ENCODE results near the gene ALDH3A1.

Gene ALDH3A1

DNA sequence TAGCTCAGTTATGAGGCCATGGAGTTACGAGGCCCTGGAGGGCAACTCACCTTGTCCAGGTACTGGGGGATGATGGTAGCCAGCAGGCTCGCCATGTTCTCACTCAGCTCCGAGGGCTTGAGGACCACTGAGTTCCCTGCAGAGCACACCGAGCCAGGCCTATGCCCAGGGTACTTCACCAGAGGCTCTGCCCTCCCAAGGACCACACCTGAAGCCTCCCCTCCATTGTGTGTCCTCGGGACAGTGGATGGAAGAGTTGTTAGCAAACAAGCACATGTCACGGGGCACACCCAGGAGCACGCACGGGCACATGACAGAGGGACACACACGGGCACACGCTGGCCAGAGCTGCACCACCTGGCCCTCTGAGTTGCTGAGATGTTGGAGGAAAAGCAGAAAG is 5.6 kb downstream of the ALDH3A1 start:
- no peak for DNase-seq (ENCODE audit: low read depth in 1 of 2, low spot score in 1 of 2)

DNA sequence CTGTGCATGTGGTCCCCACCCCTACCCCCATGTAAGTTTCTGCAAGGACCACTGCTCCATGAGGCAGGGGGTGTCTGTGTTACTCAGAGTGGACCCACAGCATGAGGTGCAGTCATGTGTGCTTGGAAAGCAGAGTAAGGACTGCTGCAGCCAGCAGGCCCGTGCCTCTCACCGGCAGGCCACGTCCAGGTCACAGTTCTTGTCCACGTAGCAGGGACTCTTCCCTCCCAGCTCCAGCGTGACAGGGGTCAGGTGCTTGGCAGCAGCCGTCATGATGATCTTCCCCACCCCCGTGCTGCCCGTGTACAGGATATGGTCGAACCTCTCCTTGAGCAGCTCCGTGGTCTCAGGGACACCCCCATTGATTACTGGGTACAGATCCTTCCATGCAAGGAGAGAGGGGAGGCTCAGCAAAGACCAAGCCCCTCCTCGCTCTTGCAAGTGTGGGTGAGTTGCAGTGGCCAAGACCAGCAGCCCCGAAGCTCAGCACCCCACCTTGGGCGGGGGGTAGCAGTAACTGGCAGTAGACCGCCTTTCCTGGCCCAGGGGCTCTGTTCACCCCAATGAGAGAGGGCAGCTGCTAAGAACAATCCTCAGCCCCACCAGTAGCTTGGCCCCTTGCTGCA is 6.2 kb downstream of the ALDH3A1 start:
- DNase-seq (ENCODE audit: low read depth in 1 of 2, low spot score in 1 of 2): no peak

DNA sequence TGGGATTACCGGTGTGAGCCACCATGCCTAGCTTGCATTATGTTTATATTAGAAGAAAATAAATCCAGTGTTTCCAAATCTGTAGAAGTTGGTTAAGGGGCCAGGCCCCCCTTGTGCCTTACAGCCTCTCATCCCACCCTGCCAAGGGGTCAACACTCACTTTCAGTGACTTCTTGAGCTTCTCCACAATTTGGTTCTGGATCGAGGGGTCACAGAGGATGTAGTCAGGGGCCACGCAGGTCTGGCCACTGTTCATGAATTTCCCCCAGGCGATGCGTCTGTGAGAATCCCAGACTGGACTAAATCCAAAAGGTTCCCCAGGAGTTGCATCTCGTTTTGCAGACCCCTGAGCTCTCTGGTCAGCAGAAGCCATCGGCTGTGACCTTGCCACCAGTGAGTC is 7.2 kb downstream of the ALDH3A1 start:
- no peak for DNase-seq (ENCODE audit: low read depth in 1 of 2, low spot score in 1 of 2)

DNA sequence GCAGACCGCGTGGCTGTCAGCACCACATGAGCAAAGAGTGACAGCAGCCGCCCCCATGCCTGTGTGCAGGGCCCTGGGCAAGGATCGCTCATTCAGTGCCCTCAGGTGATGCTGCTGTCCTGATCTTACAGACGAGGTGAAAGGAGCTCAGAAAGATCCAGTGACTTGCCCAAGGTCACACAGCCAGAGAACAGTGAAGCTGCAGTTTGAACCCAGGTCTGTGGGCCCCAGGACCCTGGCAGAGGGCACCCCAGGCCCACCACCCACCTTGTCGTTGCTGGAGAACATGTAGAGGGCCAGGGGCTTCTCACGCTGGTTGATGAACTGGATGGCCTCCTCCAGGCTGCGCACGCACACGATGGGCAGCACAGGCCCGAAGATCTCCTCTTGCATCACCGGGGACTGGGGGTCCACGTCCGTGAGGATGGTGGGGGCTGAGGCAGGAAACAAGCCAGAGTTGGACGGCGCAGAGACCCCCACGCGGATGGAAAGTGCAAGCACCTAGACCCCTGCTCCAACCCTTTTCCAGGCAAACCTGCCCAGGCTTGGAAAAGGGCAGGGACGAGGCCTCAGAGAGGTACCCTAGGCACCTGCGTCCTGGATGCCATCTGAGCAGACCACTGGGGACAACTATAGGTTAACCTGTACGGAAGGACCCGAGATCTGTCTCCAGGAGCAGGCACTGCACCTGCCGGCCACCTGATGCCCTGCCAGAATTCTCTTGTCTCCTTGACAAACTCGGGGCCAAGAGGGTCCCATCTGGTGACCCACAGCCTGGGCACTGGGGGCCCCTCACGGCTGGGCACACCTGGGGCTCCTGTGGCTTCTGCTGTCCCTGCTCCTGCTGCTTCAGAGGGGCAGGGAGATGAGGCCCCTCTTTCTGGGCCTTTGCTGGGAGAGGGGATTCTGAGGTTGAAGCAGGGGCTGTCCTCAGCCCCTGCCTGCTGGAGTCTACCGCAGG is 8.6 kb downstream of the ALDH3A1 start:
- DNase-seq (ENCODE audit: low read depth in 1 of 2, low spot score in 1 of 2): no peak

DNA sequence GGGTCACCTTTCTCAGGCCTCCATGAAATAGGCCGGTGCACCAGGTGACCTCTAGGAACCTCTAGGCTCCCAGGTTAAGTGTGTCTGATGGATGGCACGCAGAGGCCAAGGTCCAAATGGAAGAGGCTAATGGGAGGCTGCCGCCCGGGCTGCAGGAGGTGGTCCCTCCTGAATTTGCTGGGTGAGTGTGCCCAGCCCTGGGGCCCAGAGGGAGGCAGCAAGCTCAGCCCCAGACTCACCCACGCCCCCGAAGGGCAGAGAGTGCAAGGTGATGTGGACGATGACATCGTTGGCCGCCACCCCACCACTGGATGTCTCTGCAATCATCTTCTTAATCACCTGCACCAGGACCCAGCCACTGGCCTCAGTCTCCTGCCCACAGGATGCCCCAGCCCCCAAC is 9.3 kb downstream of the ALDH3A1 start:
- DNase-seq (ENCODE audit: low read depth in 1 of 2, low spot score in 1 of 2): no peak

DNA sequence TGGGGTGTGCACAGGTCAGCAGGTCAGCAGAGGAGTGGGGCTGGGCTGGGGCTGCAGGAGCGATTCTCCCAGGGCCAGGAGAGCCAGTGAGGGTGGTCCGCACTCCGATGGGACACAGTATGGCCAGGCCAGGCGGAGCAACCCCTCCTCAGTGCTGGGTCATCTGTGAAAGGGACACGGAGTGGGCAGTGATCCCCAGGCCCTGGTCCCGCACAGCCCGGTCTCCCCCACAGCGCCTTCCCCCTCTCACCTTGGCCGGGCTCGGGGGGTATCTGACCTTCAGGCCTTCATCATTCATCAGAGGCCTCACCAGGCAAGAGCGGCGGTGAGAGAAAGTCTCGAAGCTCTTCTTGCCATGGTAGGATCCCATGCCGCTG is 10.0 kb downstream of the ALDH3A1 start:
- DNase-seq (ENCODE audit: low read depth in 1 of 2, low spot score in 1 of 2): no peak

DNA sequence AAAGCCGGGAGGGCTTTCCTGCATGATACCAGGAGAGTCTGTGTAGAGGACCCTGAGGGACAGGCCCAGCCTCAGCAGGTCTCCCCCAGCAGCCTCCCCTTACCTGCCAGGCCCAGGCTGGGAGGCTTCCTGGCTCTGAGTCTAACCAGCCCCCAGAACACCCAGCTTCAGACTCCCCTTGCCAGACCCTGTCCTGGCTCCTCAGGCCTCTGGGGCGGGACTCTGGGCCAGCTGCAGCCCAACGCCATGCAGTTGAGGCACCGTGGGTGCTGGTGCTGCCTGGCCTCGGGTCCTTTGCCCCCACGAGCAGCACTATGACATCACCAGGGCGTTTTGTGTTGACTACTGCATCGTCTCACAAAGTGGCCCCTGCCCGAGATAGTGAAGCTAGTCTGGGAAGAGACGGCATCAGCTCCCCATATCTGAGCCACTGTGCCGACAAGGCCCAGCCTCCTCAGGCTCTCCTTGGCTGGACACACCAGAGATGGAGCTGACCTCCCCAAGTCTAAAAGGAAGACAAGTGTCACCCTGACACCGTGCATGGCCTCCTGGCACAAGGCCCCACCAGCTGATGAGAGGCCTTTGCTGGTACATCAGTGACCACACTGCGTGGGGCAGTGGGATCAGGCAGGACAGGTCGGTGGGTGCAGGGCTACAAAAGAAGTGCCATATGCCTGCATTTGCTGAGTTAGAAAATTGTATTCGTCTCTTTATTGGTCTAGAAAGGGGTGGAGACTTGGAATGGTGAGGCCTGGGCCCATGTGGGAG is 10.6 kb downstream of the ALDH3A1 start:
- DNase-seq (ENCODE audit: low read depth in 1 of 2, low spot score in 1 of 2): no peak

DNA sequence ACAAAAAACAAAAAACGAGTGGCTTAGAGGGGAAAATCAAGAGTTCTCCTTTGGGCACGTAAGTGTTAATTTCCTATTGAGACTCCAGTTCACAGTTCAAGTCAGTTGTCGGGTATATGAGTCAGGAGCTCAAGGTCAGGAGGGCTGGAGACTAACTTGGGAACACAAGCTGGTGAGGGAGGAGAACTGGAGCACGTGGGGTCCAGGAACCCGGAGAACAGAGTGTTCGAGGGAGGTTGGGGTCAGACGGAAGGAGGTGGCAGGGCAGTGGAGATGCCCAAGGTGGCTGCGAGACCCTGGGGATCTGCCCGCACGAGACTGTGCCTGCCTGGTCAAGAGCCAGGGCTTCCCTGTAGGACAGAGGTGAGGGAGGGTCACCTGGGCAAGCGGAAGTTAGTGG is 12.0 kb downstream of the ALDH3A1 start:
- no peak for DNase-seq (ENCODE audit: low read depth in 1 of 2, low spot score in 1 of 2)

DNA sequence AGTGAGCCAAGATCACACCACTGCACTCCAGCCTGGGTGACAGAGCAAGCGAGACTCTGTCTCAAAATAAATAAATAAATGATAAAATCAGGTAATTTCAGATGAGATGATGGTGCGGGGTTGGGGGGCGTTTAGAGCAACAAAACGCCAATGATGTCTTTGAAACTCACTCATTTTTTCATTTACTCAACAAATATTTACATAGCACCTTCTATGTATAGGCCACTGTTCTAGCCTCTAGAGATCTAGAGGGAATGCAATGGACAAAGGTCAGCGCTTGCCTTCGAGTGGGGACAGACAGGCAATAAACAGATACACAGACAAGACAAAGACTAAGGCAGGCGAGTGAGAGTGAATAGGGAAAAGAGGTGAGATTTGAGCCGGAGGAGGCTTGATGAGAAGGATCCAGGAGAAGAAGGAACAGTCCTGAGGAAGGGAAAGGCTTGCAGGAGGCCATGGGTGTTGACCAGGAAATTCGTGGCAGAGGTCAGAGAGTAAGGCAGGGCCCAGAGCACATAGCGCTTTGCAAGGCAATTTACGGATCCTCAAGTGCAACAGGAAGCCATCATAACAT is 14.1 kb downstream of the ALDH3A1 start:
- no peak for DNase-seq (ENCODE audit: low read depth in 1 of 2, low spot score in 1 of 2)

DNA sequence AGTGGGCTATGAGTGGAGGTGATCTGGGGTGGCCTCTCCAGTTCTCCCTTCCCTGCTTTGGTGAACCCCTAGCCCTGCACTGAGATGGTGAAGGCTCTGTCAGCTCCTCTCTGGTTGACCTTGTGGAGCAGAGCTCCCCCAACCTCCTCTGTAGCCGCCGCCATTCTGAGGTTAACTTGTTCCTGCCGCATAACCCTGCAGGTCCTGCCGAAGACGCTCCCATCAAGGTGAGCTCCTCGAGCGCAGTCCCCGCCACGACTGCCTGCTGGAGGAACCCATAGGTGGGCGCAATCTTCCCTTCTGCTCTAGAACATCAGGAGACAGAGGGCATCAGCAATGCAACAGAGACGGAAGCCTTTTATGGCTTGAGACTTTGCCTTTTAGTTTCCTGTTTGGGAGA is 16.5 kb downstream of the ALDH3A1 start:
- no peak for DNase-seq (ENCODE audit: low read depth in 1 of 2, low spot score in 1 of 2)

DNA sequence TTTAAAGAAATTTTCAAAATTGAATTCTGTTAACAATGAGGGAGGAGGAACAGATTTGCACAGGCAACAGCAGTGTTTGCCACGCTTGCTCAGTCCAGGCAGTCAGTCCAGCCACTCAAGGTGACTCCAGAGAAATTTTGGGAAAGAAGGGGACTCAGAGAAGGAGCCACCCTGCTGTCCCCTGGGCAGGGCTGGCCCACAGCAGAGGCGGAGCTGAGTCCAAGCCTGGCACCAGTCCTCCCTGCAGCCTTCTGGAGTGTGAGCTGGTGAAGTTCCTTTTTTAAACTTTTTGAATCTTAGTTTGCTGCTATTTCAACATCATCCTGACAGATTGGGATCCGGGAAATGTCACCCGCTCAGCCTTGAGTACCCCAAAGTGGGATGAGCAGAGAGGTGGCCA is 17.3 kb downstream of the ALDH3A1 start:
- DNase-seq (ENCODE audit: low read depth in 1 of 2, low spot score in 1 of 2): no peak

DNA sequence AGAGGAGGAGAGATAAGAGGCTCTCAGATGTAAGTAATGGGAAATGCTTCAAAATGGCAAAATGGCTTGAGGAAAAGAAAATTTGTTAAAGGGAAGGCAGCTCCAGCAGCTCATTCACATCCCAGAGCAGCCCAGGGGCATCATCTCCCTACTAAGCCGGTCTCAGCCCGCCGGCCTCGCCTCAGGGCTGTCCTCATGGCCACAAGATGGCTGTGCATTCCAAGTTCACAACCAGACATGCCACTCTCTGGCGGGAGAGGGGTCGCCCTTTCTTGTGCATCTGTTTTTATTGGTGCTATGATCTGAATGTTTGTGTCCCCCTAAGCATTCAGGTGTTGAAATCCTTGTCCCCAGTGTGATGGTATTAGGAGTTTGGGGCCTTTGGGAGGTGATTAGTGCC is 18.2 kb downstream of the ALDH3A1 start:
- no peak for DNase-seq (ENCODE audit: low read depth in 1 of 2, low spot score in 1 of 2)

DNA sequence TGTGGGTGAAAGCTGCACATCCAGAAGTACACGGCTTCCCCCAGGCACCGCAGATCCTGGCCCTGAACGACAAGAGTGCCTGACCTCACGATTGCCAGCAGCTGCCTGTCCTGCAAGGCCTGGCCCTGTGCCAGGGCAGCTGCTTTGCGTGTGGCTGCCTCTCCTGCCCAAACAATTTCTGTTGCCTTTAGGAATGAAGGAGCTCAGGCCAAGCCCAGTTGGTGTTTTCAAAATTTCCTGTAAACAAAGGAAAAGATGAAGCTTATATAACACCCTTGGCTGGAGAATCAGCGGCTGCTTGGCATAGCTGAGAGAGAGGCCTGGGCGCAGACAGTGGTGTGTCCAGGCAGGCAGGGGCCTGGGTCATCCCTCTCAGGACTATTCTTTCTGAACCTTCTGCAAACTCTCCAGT is 20.0 kb downstream of the ALDH3A1 start:
- DNase-seq (ENCODE audit: low read depth in 1 of 2, low spot score in 1 of 2): no peak

DNA sequence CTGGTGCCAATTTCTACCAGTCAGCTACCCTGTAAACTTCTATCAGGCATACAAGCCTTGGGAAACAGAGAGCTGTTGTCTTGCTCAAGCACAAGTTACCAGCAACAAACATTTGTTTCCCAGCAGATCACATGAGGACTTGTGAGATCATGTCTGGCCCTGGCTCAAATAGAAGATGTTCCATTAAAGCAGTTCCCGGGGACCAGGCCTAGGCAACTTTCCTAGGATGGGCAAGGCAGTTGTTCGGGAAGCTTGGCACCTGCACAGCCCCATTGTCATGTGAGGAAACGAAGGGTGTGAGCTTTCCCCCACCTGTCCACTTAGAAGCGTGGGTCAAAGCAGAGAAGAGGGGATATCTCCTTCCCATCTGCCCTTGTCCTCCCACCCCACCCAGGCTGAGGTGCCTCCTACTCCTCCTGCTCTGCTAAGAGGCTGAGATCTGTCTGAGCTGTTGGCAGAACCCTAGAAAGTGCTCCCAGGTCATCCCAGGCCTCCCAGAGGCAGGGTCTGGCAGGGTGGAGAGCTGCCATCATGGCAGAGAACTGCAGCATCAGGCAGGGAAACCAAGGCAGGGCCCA is 20.5 kb downstream of the ALDH3A1 start:
- no peak for DNase-seq (ENCODE audit: low read depth in 1 of 2, low spot score in 1 of 2)

DNA sequence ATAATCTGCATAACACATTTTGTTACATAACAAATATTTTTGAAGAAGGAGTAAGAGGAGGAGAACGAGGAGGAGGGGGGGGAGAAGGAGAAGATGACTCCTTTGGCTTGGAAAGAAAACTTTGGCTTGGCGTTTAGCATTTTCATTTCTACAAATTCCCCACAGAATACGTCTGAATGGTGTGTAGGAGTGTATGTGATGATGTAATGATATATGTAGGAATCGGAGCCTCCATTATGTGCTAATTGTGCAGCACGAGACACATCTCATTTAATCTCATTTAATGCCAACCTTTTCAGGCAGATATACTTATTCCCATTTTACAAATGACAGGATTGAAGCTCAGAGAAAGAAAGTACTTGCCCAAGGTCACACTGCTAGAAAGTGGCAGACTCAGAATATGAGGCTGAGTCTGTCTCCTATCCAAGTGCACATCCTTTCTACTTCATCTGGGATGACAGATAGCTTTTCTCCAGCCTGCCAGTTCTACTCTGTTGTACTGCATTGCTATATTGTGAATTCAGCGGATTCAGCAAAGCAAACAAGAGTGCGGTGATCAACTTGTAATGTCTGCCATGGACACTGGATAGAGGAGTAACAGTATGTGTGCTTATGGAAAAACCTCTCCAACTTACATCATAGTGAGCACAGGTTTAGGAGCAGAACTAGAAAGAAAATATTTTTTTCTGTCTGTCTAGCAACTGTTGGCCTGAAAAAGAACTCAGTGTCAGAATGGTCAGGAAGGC is 21.3 kb downstream of the ALDH3A1 start:
- DNase-seq (ENCODE audit: low read depth in 1 of 2, low spot score in 1 of 2): no peak

DNA sequence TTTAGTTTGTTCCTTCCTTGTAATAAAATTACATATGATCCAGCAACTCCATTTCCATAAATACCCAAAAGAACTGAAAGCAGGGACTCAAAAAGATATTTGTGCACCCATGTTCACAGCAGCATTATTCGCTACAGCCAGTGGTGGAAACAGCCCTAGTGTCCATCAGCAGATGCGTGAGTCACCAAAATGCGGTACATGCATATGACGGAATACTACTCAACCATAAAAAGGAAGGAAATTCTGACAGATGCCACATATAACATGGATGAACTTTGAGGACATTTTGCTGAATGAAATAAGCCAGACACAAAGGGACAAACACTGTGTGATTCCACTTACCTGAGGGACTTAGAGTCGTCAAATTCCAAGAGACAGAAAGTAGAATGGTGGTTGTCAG is 22.6 kb downstream of the ALDH3A1 start:
- no peak for DNase-seq (ENCODE audit: low read depth in 1 of 2, low spot score in 1 of 2)

DNA sequence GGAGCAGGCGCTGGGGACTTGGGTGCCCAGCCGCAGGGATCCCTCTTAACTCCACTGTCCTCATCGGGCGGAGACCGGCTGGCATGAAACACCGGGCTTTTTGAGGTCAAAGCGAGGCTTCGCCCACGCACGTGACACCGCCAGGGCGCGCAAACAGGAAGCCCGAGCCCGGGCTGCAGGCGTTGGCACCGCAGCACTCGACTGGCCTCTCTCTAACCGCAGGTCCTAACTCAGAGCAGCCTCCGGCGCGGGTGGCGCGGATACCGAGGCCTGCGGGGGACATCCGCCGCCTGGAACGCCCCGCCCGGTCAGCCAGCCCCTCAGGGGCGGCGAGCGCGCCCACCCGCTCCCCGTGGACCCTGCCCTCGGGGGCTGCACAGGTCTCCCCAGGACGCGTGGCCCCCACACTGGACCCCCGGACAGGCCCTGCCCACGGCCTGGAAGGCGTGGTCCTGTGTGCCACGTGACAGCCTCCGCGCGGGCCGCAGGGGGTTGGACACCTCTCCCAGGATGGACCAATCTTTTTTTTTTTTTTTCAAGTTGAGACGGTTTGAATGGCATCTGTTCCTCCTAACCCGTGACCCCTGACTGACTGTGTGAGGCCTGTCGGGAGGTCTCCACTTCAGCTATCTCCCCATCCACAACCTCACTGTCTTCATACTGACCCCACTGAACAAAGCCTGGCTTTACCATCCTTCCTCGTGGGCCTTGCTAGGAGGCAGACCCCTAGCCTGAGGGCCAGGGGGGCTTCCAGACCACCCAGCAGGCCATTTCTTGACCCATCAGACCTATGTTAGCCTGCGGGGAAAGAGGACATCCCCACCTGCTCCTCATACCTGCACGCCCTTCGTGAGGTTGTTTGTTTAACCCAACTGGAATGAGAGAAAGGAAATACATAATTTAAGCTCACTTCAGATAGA is 23.3 kb downstream of the ALDH3A1 start:
- peak; percentile 11 to 32 for DNase-seq (ENCODE audit: low read depth in 1 of 2, low spot score in 1 of 2)

DNA sequence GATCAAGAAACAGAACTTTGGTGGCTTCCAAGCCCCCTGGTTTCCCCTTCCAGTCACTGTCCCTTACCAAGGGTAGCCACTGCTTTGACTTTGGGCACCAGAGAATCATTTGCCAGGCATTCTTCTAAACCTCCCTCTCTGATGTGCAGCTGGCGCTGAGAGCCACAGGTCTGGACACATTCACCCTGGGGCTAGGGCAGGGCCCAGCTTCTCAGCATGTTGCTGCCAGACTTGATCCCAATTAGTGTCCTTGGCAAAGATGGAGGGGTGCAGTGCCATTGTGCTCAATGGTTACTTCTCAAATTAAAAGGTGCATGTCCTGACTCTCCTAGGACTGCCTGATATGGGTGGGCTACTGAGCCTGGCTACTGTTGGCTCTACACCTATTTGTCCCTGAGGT is 24.1 kb downstream of the ALDH3A1 start:
- no peak for DNase-seq (ENCODE audit: low read depth in 1 of 2, low spot score in 1 of 2)

DNA sequence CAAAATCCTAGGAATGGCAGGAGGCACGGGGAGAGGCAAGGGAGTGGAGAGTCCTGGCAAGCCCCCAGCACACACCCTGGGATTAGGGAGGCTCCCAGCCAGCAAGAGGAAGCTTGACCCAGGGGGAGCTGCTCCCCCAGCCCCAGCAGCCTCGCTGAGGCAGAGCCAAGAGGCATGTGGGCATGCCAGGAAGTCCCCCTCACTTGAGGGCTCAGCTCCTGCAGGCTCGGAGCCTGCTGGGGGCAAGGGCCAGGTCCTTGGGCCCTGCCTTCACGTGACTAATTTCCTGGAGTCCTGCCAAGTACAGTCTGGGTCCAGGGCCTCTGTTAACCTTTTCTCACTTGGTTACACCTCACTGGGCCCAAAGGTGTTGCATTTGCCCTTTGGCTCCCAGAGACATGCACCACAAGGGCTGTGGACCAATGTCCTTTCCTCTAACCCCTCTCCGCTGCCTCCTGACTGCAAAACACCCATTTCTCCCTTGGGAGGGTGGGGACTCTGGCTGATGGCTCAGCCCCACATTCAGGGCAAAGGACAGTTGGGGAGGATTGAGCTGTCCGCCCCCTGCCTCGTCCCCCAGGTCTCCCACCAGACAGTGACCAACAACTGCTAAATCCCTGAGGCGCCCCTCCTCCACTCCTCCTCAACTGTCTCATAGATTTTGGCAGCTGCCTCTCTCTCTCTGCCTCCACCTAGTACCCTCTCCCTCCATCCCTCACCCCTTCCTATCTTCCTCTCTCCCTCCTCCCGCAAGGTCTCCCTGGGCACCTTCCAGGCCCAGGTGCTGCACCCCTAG is 27.3 kb downstream of the ALDH3A1 start:
- no peak for DNase-seq (ENCODE audit: low read depth in 1 of 2, low spot score in 1 of 2)
